Stimulated activated CD8-positive, alpha-beta memory T cell treated with anti-CD3 and anti-CD28 coated beads, Interleukin-4, amount 100 ng/mL, for 24 hours (primary cell): ENCODE results near the gene GARNL3.
A peak's percentile ranks its signal among the peaks of the same experiment; 100 is the strongest.

Source experiments
- DNase-seq: peaks from one replicate; pipeline ENCODE4 v3.0.0-alpha.2; 2020; ENCODE audit warnings: low read depth

GARNL3 gene

DNA sequence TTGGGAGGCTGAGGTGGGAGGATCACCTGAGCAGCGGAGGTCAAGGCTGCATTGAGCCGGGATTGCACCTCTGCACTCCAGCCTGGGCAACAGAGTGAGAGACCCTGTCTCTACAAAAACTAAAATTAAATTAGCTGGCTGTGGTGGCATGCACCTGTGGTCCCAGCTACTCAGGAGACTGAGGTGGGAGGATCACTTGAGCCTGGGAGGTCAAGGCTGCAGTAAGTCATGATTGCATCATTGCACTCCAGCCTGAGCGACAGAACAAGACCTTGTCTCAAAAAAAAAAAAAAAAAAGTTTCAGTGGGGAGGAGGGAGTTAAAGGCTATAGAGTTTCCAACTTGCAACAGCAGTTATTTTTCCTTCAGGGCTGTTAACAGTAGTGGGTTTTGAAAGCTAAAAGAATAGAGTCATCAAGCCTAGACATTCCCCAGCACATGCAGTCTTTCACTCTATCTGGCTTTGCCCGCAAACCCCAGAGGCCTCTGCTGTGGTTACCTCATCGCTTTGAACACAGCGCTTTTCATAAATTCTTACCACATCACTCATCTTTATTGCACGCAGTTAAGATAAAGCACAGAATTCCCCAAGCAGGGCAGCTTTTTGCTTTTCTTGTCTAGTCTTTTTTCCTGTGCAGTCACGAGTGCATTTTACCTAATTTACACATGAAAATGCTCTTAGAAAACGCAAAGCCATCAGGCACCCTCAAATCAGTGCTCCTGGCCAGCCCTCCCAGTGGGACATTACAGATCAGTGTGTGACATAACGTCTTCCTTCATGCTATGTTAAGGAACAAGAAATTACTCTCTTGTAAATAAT is 123.7 kb downstream of the GARNL3 start:
- peak; percentile 69 for DNase-seq

GRCh38 chr9:127388856-127389238 is 124.3 kb downstream of the GARNL3 start:
- DNase-seq: no peak

GRCh38 chr9:127389381-127390247 is 125.0 kb downstream of the GARNL3 start:
- DNase-seq: no peak

- no peak for DNase-seq
Measured at GRCh38 chr9:127390248-127390545, 125.6 kb downstream of the GARNL3 start.

DNA sequence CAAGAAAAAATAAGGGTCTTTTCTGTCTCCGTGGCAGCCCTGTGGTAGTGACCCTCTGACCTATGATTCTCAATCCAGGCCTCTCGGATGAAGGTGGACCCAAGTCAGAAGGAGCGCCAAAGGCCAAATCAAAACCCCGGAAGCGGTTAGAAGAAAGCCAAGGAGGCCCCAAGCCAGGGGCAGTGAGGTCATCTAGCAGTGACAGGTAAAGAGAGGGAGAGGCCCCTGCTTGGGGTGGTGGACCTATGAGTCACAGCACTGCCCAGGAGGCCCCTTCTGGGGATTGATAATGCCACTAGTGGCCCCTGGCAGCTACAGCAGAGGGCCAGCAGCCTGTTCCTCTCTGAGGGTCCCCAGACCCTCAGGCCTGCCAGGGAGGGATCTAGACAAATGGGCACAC is 126.0 kb downstream of the GARNL3 start:
- no peak for DNase-seq

GRCh38 chr9:127392166-127392565 is 127.6 kb downstream of the GARNL3 start:
- no peak for DNase-seq

- no peak for DNase-seq
Measured at GRCh38 chr9:127392976-127393375, 128.4 kb downstream of the GARNL3 start.

- no peak for DNase-seq
Measured at GRCh38 chr9:127393645-127394044, 129.1 kb downstream of the GARNL3 start.

GRCh38 chr9:127395497-127396252 is 131.1 kb downstream of the GARNL3 start:
- DNase-seq: no peak

- DNase-seq: no peak
Measured at GRCh38 chr9:127396253-127396807, 131.8 kb downstream of the GARNL3 start.

DNA sequence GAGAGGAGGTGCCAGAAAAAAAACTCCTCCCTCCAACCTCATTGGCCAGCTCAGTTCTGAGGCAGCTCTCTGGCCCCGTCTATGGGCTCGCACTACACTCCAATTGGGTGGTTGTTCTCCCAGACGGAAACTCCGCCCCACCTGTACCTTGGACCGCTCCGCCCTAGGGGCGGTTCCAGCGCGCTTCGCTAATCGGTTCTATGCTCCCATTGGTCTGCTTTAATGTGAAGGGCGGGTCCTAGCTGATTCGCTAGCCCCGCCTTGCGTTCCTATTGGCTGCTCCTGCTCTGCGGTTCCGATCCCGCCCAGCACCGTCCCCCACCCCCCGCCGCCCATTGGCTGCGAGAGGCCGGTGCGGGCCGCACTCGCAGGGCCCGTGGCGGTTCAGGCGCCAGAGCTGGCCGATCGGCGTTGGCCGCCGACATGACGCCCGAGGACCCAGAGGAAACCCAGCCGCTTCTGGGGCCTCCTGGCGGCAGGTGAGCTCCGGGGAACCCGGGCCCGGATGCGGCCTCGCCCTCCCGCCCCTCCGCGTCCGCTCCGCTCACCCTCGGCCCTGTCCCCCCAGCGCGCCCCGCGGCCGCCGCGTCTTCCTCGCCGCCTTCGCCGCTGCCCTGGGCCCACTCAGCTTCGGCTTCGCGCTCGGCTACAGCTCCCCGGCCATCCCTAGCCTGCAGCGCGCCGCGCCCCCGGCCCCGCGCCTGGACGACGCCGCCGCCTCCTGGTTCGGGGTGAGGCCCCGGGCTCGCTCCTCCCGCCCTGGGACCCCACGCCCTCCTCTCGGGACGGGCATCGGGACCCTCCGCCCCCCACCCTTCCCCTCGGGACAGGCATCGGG is 132.5 kb downstream of the GARNL3 start, which contains the start of gene SLC2A8:
Gene SLC2A8 (plus strand): TSS at position 362 of the 838 bp plus-strand sequence. CDS start 62 bp downstream, at position 424.
- DNase-seq: peak; percentile 87

DNA sequence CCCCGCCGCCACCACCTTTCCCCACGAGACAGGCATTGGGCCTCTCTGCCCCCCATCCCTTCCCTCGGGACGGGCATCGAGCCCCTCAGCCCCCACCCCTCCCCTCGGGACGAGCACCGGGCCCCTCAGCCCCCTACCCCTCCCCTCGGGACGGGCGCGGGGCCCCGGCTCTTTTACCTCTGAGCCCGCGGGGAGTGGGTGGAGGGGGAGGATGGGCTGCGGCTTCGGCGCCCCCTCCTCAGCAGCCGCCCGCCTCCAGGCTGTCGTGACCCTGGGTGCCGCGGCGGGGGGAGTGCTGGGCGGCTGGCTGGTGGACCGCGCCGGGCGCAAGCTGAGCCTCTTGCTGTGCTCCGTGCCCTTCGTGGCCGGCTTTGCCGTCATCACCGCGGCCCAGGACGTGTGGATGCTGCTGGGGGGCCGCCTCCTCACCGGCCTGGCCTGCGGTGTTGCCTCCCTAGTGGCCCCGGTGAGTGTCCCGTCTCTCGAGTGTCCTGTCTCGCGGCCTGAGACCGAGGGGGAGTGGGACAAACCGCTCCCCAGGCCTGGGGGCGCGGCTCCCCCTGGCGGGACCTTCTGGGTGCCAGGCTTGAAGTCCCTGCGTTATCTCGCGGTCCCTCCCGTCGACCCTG is 133.2 kb downstream of the GARNL3 start:
- DNase-seq: peak; percentile 31

GRCh38 chr9:127398275-127398647 is 133.7 kb downstream of the GARNL3 start:
- DNase-seq: no peak

GRCh38 chr9:127398715-127399400 is 134.3 kb downstream of the GARNL3 start:
- DNase-seq: no peak

DNA sequence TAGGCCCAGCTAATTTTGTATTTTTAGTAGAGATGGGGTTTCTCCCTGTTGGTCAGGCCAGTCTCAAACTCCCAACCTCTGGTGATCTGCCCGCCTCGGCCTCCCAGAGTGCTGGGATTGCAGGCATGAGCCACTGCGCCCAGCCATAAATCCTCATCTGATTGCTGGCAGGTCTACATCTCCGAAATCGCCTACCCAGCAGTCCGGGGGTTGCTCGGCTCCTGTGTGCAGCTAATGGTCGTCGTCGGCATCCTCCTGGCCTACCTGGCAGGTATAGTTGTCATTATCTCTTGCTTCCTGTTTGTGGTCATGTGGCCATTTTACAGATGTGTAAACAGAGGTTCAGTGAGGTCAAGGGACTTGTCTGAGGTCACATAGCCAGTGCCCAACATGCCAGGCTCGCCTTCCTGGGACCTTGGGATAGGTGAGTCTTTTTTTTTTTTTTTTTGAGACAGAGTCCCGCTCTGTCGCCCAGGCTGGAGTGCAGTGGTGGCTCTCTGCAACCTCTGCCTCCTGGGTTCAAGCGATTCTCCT is 135.2 kb downstream of the GARNL3 start:
- no peak for DNase-seq

DNA sequence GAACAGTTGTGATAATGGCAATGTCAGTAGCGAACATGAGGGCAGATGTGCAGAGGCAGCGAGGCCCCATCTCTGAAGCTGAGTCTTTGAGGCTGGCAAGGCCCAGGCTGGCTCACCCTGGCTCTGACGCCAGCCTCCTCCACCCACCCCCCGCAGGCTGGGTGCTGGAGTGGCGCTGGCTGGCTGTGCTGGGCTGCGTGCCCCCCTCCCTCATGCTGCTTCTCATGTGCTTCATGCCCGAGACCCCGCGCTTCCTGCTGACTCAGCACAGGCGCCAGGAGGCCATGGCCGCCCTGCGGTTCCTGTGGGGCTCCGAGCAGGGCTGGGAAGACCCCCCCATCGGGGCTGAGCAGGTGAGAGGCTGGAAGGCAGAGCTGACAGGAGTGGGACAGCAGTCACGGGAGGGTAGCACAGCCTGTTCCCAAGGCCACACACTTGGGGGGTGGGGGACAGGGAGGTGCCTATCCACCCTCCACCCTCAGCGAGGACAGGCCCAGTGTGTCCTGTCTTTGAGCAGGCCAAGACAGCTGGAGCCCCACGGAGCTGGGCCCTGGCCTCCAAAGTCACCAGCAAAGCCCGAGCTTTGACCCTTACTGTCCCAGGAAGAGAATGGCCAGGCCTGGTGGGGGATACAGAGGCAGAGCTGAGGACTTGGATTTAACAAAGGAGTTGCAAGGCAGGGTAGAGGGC is 138.0 kb downstream of the GARNL3 start:
- no peak for DNase-seq

DNA sequence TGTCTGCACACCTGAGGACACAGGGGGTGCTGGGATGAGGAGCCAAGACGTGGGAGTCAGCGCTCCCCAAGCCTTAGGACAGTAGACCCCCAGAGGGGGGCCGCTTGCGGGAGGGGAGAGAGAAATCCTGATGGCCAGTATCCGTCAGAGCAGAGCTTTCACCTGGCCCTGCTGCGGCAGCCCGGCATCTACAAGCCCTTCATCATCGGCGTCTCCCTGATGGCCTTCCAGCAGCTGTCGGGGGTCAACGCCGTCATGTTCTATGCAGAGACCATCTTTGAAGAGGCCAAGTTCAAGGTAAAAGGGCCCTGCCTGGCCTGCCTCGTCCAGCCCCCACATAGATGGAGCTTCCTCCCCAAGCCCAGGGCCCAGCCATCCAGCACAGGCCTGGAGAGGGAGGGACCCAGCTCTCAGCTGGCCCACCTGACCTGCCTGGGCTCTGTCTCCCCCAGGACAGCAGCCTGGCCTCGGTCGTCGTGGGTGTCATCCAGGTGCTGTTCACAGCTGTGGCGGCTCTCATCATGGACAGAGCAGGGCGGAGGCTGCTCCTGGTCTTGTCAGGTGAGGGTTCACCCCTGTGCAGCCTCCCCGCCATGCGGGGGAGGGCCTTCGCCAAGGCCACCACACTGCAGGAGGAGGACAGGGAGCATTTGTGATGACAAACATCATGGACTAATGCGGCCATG is 139.1 kb downstream of the GARNL3 start:
- DNase-seq: no peak

GRCh38 chr9:127404631-127405030 is 140.1 kb downstream of the GARNL3 start:
- DNase-seq: no peak
